GM23248 (cell line): ENCODE data around the gene SLBP. TPM values are rescaled to one million over a fixed set of nuclear protein-coding genes. Genes with fewer than 3 reads are reported as not detected.

ENCODE experiments used
- DNase-seq: peaks from one replicate; pipeline ENCODE4 v3.0.0-alpha.2; 2015
- H2AFZ ChIP-seq: fragments of 200-600 bp; sonication (generic); 2 replicates; pipeline ENCODE4 v1.6.1; 2016; ENCODE audit warnings: antibody characterized with exemption
- H3F3A ChIP-seq: fragments of 200-600 bp; sonication (generic); 2 replicates; pipeline ENCODE4 v1.6.1; 2016; ENCODE audit warnings: mild to moderate bottlenecking, antibody characterized with exemption, mixed run types; ENCODE audit not compliant: insufficient read depth
- H3K27ac ChIP-seq: fragments of 200-600 bp; sonication (generic); 2 replicates; pipeline ENCODE4 v1.5.1; 2016; ENCODE audit warnings: mild to moderate bottlenecking
- H3K27me3 ChIP-seq: fragments of 200-600 bp; sonication (generic); replicated peaks from 2 replicates; pipeline ENCODE4 v1.6.1; 2016; ENCODE audit warnings: mild to moderate bottlenecking; ENCODE audit not compliant: insufficient read depth
- H3K36me3 ChIP-seq: fragments of 200-600 bp; sonication (generic); 2 replicates; pipeline ENCODE4 v1.6.1; 2016; ENCODE audit warnings: low read depth, mild to moderate bottlenecking
- H3K4me1 ChIP-seq: fragments of 200-600 bp; sonication (generic); 2 replicates; pipeline ENCODE4 v1.6.1; 2016; ENCODE audit warnings: mild to moderate bottlenecking; ENCODE audit not compliant: insufficient read depth
- H3K4me2 ChIP-seq: fragments of 200-600 bp; sonication (generic); one replicate; pipeline ENCODE4 v1.6.1; 2016; ENCODE audit warnings: mild to moderate bottlenecking; ENCODE audit not compliant: unreplicated experiment
- H3K4me3 ChIP-seq: fragments of 200-600 bp; sonication (generic); 2 replicates; pipeline ENCODE4 v1.5.1; 2016; ENCODE audit warnings: mild to moderate bottlenecking
- H3K79me2 ChIP-seq: fragments of 200-600 bp; sonication (generic); 2 replicates; pipeline ENCODE4 v1.6.1; 2016; ENCODE audit warnings: mild to moderate bottlenecking; ENCODE audit not compliant: insufficient read depth
- H3K9ac ChIP-seq: fragments of 200-600 bp; sonication (generic); 2 replicates; pipeline ENCODE4 v1.6.1; 2016; ENCODE audit warnings: mild to moderate bottlenecking
- H3K9me2 ChIP-seq: fragments of 200-600 bp; sonication (generic); 2 replicates; pipeline ENCODE4 v1.6.1; 2016; ENCODE audit warnings: mixed run types, mild to moderate bottlenecking, moderate library complexity; ENCODE audit not compliant: insufficient read depth
- H3K9me3 ChIP-seq: fragments of 200-600 bp; sonication (generic); one replicate; pipeline ENCODE4 v1.6.1; 2017; ENCODE audit warnings: low read depth
- H4K20me1 ChIP-seq: fragments of 200-600 bp; sonication (generic); 2 replicates; pipeline ENCODE4 v1.6.0; 2016; ENCODE audit not compliant: insufficient read depth
- EZH2 ChIP-seq: fragments of 200-600 bp; sonication (generic); IDR thresholded peaks from 2 replicates; pipeline ENCODE4 v1.6.1; 2018; ENCODE audit warnings: antibody characterized with exemption, mild to moderate bottlenecking; ENCODE audit not compliant: insufficient read depth, poor library complexity, severe bottlenecking
- EZH2phosphoT487 ChIP-seq: fragments of 200-600 bp; sonication (generic); IDR thresholded peaks from 2 replicates; pipeline ENCODE4 v1.6.1; 2018; ENCODE audit warnings: antibody characterized with exemption, moderate library complexity, mild to moderate bottlenecking, low read depth; ENCODE audit not compliant: insufficient read depth
- WGBS, 2 experiments: methylation state at CpG; one replicate each; pipeline ENCODE4 v1.1.6; 2015 to 2017; ENCODE audit warnings: low lambda C conversion rate in 2 of 2, low coverage in 1 of 2; ENCODE audit errors: missing lambda C conversion rate in 2 of 2; 5-methylcytosine and 5-hydroxymethylcytosine counted together
- in situ Hi-C: fragments of 300-500 bp; cut with MboI; formaldehyde crosslinking; loops from 2 replicates; pipeline ENCODE4 v1.15.0; 2020
- polyA plus RNA-seq: library from polyadenylated mRNA; unstranded; fragments of >200 nt; fragmentation: Nextera tagmentation; extraction: Ambion mirVana; gene quantifications from 2 replicates; pipeline ENCODE4 v1.2.1, GENCODE V29; 2016
- total RNA-seq: library from RNA; depleted of rRNA; stranded (reverse); fragments of >200 nt; shearing (Covaris generic); gene quantifications from 2 replicates; pipeline ENCODE4 v1.2.3, GENCODE V29; 2014

The SLBP gene
- total and polyA plus RNA-seq, 2 experiments from 2014 or later, result 72.7 to 85.8 TPM

DNA sequence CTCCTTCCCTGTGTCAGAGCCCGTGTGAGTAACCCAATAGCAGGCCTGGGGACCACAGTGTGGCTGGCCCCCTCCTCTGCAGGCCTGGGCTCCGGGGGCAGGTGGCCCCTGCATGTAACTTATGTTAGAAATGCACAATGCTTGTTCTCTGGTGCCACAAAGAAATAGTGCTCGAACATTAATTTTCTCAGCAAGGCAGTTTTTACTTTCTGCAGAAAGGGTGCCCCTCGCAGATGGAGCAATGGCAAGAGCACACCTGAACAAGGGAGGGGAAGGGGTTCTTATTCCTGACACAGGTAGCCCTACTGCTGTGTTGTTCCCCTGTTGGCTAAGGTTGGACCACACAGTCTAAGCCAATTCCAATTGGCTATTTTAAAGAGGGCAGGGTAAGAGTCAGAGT lies 26.3 kb upstream of the SLBP start:
- DNase-seq, result no peak
- Histone ChIP-seq H3K4me1 (no peaks in the 10 kb centered on the region), H3K9me3 (no peaks in the 10 kb centered on the region), H3K9me2 (no peaks in the 10 kb centered on the region), H3K4me2 (no peak overlapping the region), H2AFZ (no peak overlapping the region), H3K9ac (no peak overlapping the region), H3F3A (no peaks in the 10 kb centered on the region), H3K79me2 (no peaks in the 10 kb centered on the region; the same call in 1 of the 2 replicates), H3K4me3 (no peak overlapping the region), H3K27me3 (no peaks in the 10 kb centered on the region), H4K20me1 (no peaks in the 10 kb centered on the region), H3K27ac (no peak overlapping the region), H3K36me3 (peaks cover 17% of the 10 kb centered on the region)
- TF ChIP-seq EZH2, result no peak
- no peak for TF ChIP-seq EZH2phosphoT487
- in situ Hi-C loops, result no loop called here
- WGBS, 2 experiments, result 94 to 98% methylated on average over 4 of the region's 4 CpGs

DNA sequence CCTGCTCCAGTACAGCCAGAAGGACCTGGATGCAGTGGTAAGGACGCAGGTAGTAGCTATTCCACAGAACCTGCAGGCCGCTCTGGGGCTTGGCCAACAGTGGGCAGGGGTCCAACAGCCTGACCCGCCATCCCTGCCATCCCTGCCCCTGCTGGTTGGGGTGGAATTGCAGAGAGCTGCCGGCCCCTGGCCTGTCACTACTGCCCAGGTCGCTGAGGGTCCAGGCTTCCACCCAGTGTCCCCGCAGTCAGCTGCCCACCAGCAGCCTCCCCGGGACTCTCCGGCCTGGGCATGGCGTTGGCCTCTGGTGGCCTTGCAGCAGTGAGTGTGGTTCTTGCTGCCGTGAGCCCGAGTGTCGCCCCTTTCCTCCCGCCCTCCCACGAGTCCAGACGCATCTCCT lies 25.5 kb upstream of the SLBP start:
- Histone ChIP-seq H3K9ac (no peak overlapping the region), H3K27me3 (no peaks in the 10 kb centered on the region), H4K20me1 (no peaks in the 10 kb centered on the region), H2AFZ (no peak overlapping the region), H3K79me2 (no peaks in the 10 kb centered on the region; the same call in 1 of the 2 replicates), H3K4me1 (no peaks in the 10 kb centered on the region), H3K9me3 (no peaks in the 10 kb centered on the region), H3K4me2 (no peak overlapping the region), H3K4me3 (no peak overlapping the region), H3K27ac (no peak overlapping the region), H3K9me2 (no peaks in the 10 kb centered on the region), H3F3A (no peaks in the 10 kb centered on the region), H3K36me3 (peaks cover 17% of the 10 kb centered on the region)
- WGBS, 2 experiments, result 93 to 95% methylated on average over 11 to 15 of the region's 15 CpGs
- in situ Hi-C loops, result no loop called here
- no peak for DNase-seq
- no peak for TF ChIP-seq EZH2
- no peak for TF ChIP-seq EZH2phosphoT487

DNA sequence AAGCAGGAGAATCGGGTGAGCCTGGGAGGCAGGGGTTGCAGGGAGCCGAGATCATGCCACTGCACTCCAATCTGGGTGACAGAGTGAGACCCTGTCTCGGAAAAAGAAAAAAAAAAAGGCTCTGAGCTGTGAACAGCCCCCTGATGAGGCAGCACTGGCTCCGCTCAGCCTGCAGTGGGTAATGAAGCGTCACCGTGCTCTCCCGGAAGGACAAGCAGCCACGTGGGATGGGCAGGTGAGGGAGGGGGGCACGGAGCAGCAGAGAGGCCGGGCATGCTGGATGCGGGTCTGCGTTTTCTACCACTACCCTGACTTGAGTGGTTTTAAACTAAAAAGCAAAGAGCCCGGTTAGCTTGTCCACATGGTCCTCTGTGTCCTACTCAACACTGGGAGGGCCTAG lies 24.7 kb upstream of the SLBP start:
- Histone ChIP-seq H2AFZ (no peak overlapping the region), H3K27me3 (no peaks in the 10 kb centered on the region), H3K4me2 (no peak overlapping the region), H3K4me3 (no peak overlapping the region), H3K27ac (no peak overlapping the region), H3K36me3 (peaks cover 17% of the 10 kb centered on the region), H3F3A (no peaks in the 10 kb centered on the region), H3K9me3 (no peaks in the 10 kb centered on the region), H3K4me1 (no peaks in the 10 kb centered on the region), H3K9ac (no peak overlapping the region), H4K20me1 (no peaks in the 10 kb centered on the region), H3K79me2 (peaks cover under 1% of the 10 kb centered on the region; the same call in 1 of the 2 replicates), H3K9me2 (no peaks in the 10 kb centered on the region)
- no peak for DNase-seq
- no peak for TF ChIP-seq EZH2phosphoT487
- TF ChIP-seq EZH2, result no peak
- in situ Hi-C loops, result no loop called here
- 99% methylated on average over 13 of the region's 13 CpGs for WGBS, 2 experiments

DNA sequence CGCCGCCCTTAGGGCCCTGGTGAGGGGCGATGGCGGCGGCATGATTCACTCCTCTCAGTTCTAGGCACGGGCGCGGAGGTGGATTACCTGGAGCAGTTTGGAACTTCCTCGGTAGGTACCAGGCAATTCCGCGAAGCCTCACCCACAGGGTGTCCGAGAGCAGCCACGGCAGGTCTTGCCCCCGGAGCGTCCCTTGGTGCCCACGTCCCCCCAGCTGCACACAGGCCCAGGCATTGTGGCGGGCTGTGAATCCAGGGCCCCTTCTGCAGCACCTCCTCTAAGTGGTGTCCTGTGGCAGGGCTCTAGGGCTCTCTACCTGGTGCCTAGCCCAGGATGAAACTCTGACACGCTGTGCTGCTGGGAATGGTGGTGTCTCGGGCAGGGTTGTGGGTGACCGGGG lies 23.1 kb upstream of the SLBP start:
- peaks cover 17% of the 10 kb centered on the region for H3K36me3 ChIP-seq
- no peak overlapping the region for H3K4me2 ChIP-seq
- H3K27me3 ChIP-seq, result no peaks in the 10 kb centered on the region
- no peak overlapping the region for H3K4me3 ChIP-seq
- no peaks in the 10 kb centered on the region for H3K9me3 ChIP-seq
- H3K9ac ChIP-seq, result no peak overlapping the region
- WGBS, 2 experiments, result 93 to 95% methylated on average over 20 of the region's 20 CpGs
- TF ChIP-seq EZH2phosphoT487, result no peak
- no peak for TF ChIP-seq EZH2
- H3K9me2 ChIP-seq, result no peaks in the 10 kb centered on the region
- H3K4me1 ChIP-seq, result no peaks in the 10 kb centered on the region
- in situ Hi-C loops, result no loop called here
- H3F3A ChIP-seq, result no peaks in the 10 kb centered on the region
- H3K79me2 ChIP-seq, result peaks cover 11% of the 10 kb centered on the region; the same call in 1 of the 2 replicates
- DNase-seq, result no peak
- no peaks in the 10 kb centered on the region for H4K20me1 ChIP-seq
- H3K27ac ChIP-seq, result no peak overlapping the region
- H2AFZ ChIP-seq, result no peak overlapping the region

DNA sequence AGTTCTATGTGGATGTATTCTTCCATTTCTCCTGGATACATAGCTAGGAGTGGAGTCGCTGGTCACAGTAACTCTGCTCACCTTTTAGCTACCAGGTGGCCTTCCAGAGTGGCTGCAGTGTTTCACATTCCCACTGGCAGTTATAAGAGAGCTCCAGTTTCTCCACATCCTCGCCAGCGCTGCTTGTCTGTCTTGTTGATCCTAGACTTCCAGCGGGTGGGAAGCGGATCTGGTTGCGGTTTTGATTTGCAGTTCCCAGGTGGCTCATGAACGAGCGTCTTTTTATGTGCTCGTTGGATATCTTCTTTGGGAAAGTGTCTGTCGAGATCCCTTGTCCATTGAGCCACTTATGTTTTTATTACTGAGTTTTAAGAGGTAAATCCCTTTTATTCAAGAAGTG lies 20.8 kb upstream of the SLBP start:
- no peak for TF ChIP-seq EZH2phosphoT487
- TF ChIP-seq EZH2, result no peak
- Histone ChIP-seq H3K9me3 (no peaks in the 10 kb centered on the region), H4K20me1 (no peaks in the 10 kb centered on the region), H3K36me3 (peaks cover 12% of the 10 kb centered on the region; the same call in 1 of the 2 replicates), H3F3A (no peaks in the 10 kb centered on the region), H3K4me2 (no peak overlapping the region), H3K4me1 (no peaks in the 10 kb centered on the region), H3K27ac (no peak overlapping the region), H3K9me2 (no peaks in the 10 kb centered on the region), H3K79me2 (peaks cover 34% of the 10 kb centered on the region), H3K9ac (no peak overlapping the region), H3K4me3 (no peak overlapping the region), H2AFZ (no peak overlapping the region), H3K27me3 (no peaks in the 10 kb centered on the region)
- 87 to 92% methylated on average over 10 of the region's 10 CpGs for WGBS, 2 experiments
- no peak for DNase-seq
- in situ Hi-C loops, result no loop called here
